ENCODE measurements around the gene FAM170A. TPM values are rescaled to one million over a fixed set of nuclear protein-coding genes. Genes with fewer than 3 reads are reported as not detected.

FAM170A gene
- polyA plus RNA-seq, 1 donor (not counting 4 experiments of a cell fraction or from before 2014, with no cell fraction given): not detected

DNA sequence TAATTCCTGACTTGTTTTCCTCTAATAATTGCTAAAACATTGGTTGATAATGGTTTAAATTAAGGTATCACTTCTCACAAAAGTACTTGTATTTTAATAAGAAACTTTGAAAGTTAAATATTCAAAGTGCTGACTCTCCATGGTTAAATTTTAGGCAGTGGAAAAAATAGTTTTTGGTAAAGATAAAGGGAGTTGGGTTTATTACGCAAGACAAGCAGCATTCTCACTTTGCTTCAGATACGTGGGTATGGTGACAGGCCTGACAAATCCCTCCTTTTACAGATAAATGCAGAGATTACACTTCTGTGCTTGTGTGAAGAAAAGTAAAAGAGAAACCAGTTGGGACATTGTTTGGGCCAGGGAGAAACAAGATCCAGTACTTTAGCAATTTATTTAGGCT is 14.5 kb upstream of the FAM170A start:
- H3K9me3 ChIP-seq (ENCODE audit: control insufficient read depth, low read depth, low read length): no peaks in the 10 kb centered on the region
- H4K20me1 ChIP-seq (ENCODE audit: control insufficient read depth, extremely low read depth, insufficient read depth, low read length): no peaks in the 10 kb centered on the region
- H2AFZ ChIP-seq (ENCODE audit: control insufficient read depth, low read length): no peak overlapping the region
- H3K27ac ChIP-seq (ENCODE audit: control insufficient read depth, insufficient read depth, low read length): no peak overlapping the region
- dilution Hi-C loops (cut with MboI; ENCODE audit: extremely low pct_ligation_motif_present, low sequenced_read_pairs): no loop called here
- H3K79me2 ChIP-seq (ENCODE audit: control insufficient read depth, insufficient read depth, low read length): no peaks in the 10 kb centered on the region
- no peak overlapping the region for H3K9ac ChIP-seq (ENCODE audit: control insufficient read depth, extremely low read depth, insufficient read depth, low read length)
- H3K4me2 ChIP-seq (ENCODE audit: control insufficient read depth, extremely low read depth, insufficient read depth, low read depth, low read length): no peak overlapping the region
- DNase-seq (ENCODE audit: low read depth, low spot score) (no peak), FAIRE-seq (no peak)
- H3K9me1 ChIP-seq (ENCODE audit: control insufficient read depth, extremely low read depth, insufficient read depth, low read length): no peaks in the 10 kb centered on the region
- TF ChIP-seq, protein P1, sequence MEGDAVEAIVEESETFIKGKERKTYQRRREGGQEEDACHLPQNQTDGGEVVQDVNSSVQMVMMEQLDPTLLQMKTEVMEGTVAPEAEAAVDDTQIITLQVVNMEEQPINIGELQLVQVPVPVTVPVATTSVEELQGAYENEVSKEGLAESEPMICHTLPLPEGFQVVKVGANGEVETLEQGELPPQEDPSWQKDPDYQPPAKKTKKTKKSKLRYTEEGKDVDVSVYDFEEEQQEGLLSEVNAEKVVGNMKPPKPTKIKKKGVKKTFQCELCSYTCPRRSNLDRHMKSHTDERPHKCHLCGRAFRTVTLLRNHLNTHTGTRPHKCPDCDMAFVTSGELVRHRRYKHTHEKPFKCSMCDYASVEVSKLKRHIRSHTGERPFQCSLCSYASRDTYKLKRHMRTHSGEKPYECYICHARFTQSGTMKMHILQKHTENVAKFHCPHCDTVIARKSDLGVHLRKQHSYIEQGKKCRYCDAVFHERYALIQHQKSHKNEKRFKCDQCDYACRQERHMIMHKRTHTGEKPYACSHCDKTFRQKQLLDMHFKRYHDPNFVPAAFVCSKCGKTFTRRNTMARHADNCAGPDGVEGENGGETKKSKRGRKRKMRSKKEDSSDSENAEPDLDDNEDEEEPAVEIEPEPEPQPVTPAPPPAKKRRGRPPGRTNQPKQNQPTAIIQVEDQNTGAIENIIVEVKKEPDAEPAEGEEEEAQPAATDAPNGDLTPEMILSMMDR (optimal IDR thresholded peaks at IDR 0.05 in 1 of 3, IDR thresholded peaks at IDR 0.05 in 1 of 3, conservative IDR thresholded peaks at IDR 0.05 in 1 of 3; ENCODE audit: extremely low read depth in 1 of 3, insufficient read depth in 2 of 3, low read length in 3 of 3): no peak
- TF ChIP-seq EZH2 (IDR thresholded peaks at IDR 0.05; ENCODE audit: low read length): no peak
- H3K27me3 ChIP-seq (ENCODE audit: control insufficient read depth, extremely low read depth, insufficient read depth, low read length): no peaks in the 10 kb centered on the region
- H3K4me3 ChIP-seq (ENCODE audit: control insufficient read depth in 2 of 3, extremely low read depth in 1 of 3, insufficient read depth in 2 of 3, low read depth in 1 of 3, low read length in 3 of 3): no peak overlapping the region
- no peaks in the 10 kb centered on the region for H3K36me3 ChIP-seq (ENCODE audit: control insufficient read depth in 2 of 2, extremely low read depth in 1 of 2, insufficient read depth in 2 of 2, low read length in 2 of 2)
- H3K4me1 ChIP-seq (ENCODE audit: control insufficient read depth, extremely low read depth, insufficient read depth, low read length): no peaks in the 10 kb centered on the region

DNA sequence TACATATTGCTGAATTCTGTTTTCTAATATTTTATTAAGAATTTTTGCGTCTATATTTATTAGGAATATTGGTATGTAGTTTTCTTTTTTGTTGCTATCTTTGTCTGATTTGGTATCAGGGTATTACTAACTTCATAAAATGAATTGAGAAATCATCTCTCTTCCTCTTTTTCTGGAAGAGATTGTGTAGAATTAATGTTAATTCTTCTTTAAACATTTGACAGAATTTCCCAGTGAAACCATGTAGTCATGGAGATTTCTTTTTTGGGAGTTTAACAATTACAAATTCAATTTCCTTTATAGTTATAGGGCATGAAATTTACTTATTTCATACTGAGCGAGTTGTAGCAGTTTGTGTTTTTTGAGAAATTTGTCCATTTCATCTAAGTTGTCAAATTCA is 3.3 kb upstream of the FAM170A start:
- Histone ChIP-seq H3K9me1 (ENCODE audit: control insufficient read depth, extremely low read depth, insufficient read depth, low read length) (no peaks in the 10 kb centered on the region), H3K9me3 (ENCODE audit: control insufficient read depth, low read depth, low read length) (no peaks in the 10 kb centered on the region), H3K27ac (ENCODE audit: control insufficient read depth, insufficient read depth, low read length) (no peak overlapping the region), H3K79me2 (ENCODE audit: control insufficient read depth, insufficient read depth, low read length) (no peaks in the 10 kb centered on the region), H2AFZ (ENCODE audit: control insufficient read depth, low read length) (no peak overlapping the region), H3K9ac (ENCODE audit: control insufficient read depth, extremely low read depth, insufficient read depth, low read length) (no peak overlapping the region), H3K4me2 (ENCODE audit: control insufficient read depth, extremely low read depth, insufficient read depth, low read depth, low read length) (no peak overlapping the region), H3K36me3 (ENCODE audit: control insufficient read depth in 2 of 2, extremely low read depth in 1 of 2, insufficient read depth in 2 of 2, low read length in 2 of 2) (no peaks in the 10 kb centered on the region), H3K27me3 (ENCODE audit: control insufficient read depth, extremely low read depth, insufficient read depth, low read length) (no peaks in the 10 kb centered on the region), H3K4me1 (ENCODE audit: control insufficient read depth, extremely low read depth, insufficient read depth, low read length) (no peaks in the 10 kb centered on the region), H4K20me1 (ENCODE audit: control insufficient read depth, extremely low read depth, insufficient read depth, low read length) (no peaks in the 10 kb centered on the region), H3K4me3 (ENCODE audit: control insufficient read depth in 2 of 3, extremely low read depth in 1 of 3, insufficient read depth in 2 of 3, low read depth in 1 of 3, low read length in 3 of 3) (no peak overlapping the region)
- no peak for DNase-seq (ENCODE audit: low read depth, low spot score)
- TF ChIP-seq, protein P1 (optimal IDR thresholded peaks at IDR 0.05 in 1 of 3, IDR thresholded peaks at IDR 0.05 in 1 of 3, conservative IDR thresholded peaks at IDR 0.05 in 1 of 3; ENCODE audit: extremely low read depth in 1 of 3, insufficient read depth in 2 of 3, low read length in 3 of 3): no peak
- no peak for TF ChIP-seq EZH2 (IDR thresholded peaks at IDR 0.05; ENCODE audit: low read length)
- no peak for FAIRE-seq
- dilution Hi-C loops (cut with MboI; ENCODE audit: extremely low pct_ligation_motif_present, low sequenced_read_pairs): no loop called here

Data from keratinocyte (primary cell).